ENCODE results near the gene KAZN. TPM values are rescaled to one million over a fixed set of nuclear protein-coding genes. Genes with fewer than 3 reads are reported as not detected.

The KAZN gene
- total RNA-seq, 1 donor from 2014 or later: 2.8 TPM

- no peak for DNase-seq (ENCODE audit: low read depth)
- TF ChIP-seq CTCF (IDR thresholded peaks at IDR 0.05; ENCODE audit: insufficient read depth, low read length, poor library complexity, severe bottlenecking): no peak
- no peaks in the 10 kb centered on the region for H3K36me3 ChIP-seq (ENCODE audit: control insufficient read depth, insufficient read depth, low read length)
- H3K4me3 ChIP-seq (ENCODE audit: low read depth, low read length): no peak overlapping the region
- H3K27me3 ChIP-seq (ENCODE audit: control insufficient read depth, insufficient read depth, low read length): no peaks in the 10 kb centered on the region
Measured at GRCh38 chr1:14555091-14555490, 43.4 kb upstream of the KAZN start.

- no peak overlapping the region for H3K4me3 ChIP-seq (ENCODE audit: low read depth, low read length)
- no peak for DNase-seq (ENCODE audit: low read depth)
- H3K36me3 ChIP-seq (ENCODE audit: control insufficient read depth, insufficient read depth, low read length): no peaks in the 10 kb centered on the region
- TF ChIP-seq CTCF (IDR thresholded peaks at IDR 0.05; ENCODE audit: insufficient read depth, low read length, poor library complexity, severe bottlenecking): no peak
- H3K27me3 ChIP-seq (ENCODE audit: control insufficient read depth, insufficient read depth, low read length): no peaks in the 10 kb centered on the region
Measured at GRCh38 chr1:14561014-14561693, 37.3 kb upstream of the KAZN start.

- no peak for TF ChIP-seq CTCF (IDR thresholded peaks at IDR 0.05; ENCODE audit: insufficient read depth, low read length, poor library complexity, severe bottlenecking)
- Histone ChIP-seq H3K4me3 (ENCODE audit: low read depth, low read length) (no peak overlapping the region), H3K36me3 (ENCODE audit: control insufficient read depth, insufficient read depth, low read length) (no peaks in the 10 kb centered on the region), H3K27me3 (ENCODE audit: control insufficient read depth, insufficient read depth, low read length) (no peaks in the 10 kb centered on the region)
- no peak for DNase-seq (ENCODE audit: low read depth)
Measured at GRCh38 chr1:14565090-14565489, 33.4 kb upstream of the KAZN start.

- no peak for DNase-seq (ENCODE audit: low read depth)
- H3K36me3 ChIP-seq (ENCODE audit: control insufficient read depth, insufficient read depth, low read length): no peaks in the 10 kb centered on the region
- H3K4me3 ChIP-seq (ENCODE audit: low read depth, low read length): no peak overlapping the region
- no peaks in the 10 kb centered on the region for H3K27me3 ChIP-seq (ENCODE audit: control insufficient read depth, insufficient read depth, low read length)
- no peak for TF ChIP-seq CTCF (IDR thresholded peaks at IDR 0.05; ENCODE audit: insufficient read depth, low read length, poor library complexity, severe bottlenecking)
Measured at GRCh38 chr1:14567056-14567455, 31.4 kb upstream of the KAZN start.

- no peak for TF ChIP-seq CTCF (IDR thresholded peaks at IDR 0.05; ENCODE audit: insufficient read depth, low read length, poor library complexity, severe bottlenecking)
- H3K36me3 ChIP-seq (ENCODE audit: control insufficient read depth, insufficient read depth, low read length): no peaks in the 10 kb centered on the region
Measured at GRCh38 chr1:14567903-14568302, 30.6 kb upstream of the KAZN start.

More at GRCh38 chr1:14567903-14568302, 30.6 kb upstream of the KAZN start:
- Histone ChIP-seq H3K4me3 (ENCODE audit: low read depth, low read length) (no peak overlapping the region), H3K27me3 (ENCODE audit: control insufficient read depth, insufficient read depth, low read length) (no peaks in the 10 kb centered on the region)
- no peak for DNase-seq (ENCODE audit: low read depth)

Data from kidney epithelial cell (primary cell).